HEK293 (cell line): ENCODE results near the gene CDR2L.

Source experiments
- CTCF ChIA-PET: fragments of 350-600 bp; formaldehyde crosslinking; extraction: SDS; loops from one replicate; lab custom pipeline; 2021; ENCODE audit warnings: antibody characterized with exemption; lab: Yijun Ruan, JAX
- POLR2A ChIA-PET: fragments of 300-600 bp; formaldehyde crosslinking; extraction: SDS; loops from one replicate; lab custom pipeline; 2020; ENCODE audit warnings: antibody characterized with exemption, inconsistent platforms; lab: Yijun Ruan, JAX
- H3K27ac ChIP-seq: fragments of 200-500 bp; sonication (Bioruptor generic); 2 replicates; pipeline ENCODE4 v1.5.1; 2014; ENCODE audit warnings: low read depth, low read length, control low read depth, inconsistent platforms; ENCODE audit errors: extremely low read depth
- H3K36me3 ChIP-seq, 2 experiments: fragments of 200-500 bp in 1 of 2; sonication (Bioruptor generic) in 1 of 2; 1 replicate in 1 of 2; 2 replicates in 1 of 2; pipeline ENCODE4 v1.5.1; 2014 to 2017; ENCODE audit warnings: inconsistent platforms in 2 of 2, low read length in 2 of 2; ENCODE audit not compliant: control insufficient read depth in 2 of 2, insufficient read depth in 1 of 2
- H3K4me1 ChIP-seq: fragments of 200-500 bp; sonication (Bioruptor generic); 2 replicates; pipeline ENCODE4 v1.5.1; 2014; ENCODE audit warnings: mild to moderate bottlenecking, low read length, inconsistent platforms; ENCODE audit not compliant: control insufficient read depth, insufficient read depth
- H3K4me3 ChIP-seq: 2 replicates; pipeline ENCODE4 v1.5.1; 2011; ENCODE audit warnings: low read depth, mild to moderate bottlenecking, control low read depth, low read length, moderate library complexity
- H3K9me3 ChIP-seq: fragments of 200-500 bp; sonication (Bioruptor generic); 2 replicates; pipeline ENCODE4 v1.5.1; 2014; ENCODE audit warnings: low read depth, low read length, inconsistent platforms; ENCODE audit not compliant: control insufficient read depth, insufficient read depth
- INSM2 ChIP-seq: fragments of 450-650 bp; formaldehyde crosslinking; IDR thresholded peaks from 2 replicates; pipeline ENCODE4 v1.5.1; 2016; ENCODE audit warnings: missing biosample characterization, missing genetic modification characterization
- MEIS1 ChIP-seq: sonication (generic); formaldehyde crosslinking; IDR thresholded peaks from 2 replicates; pipeline ENCODE4 v1.8.1; 2022; ENCODE audit warnings: missing genetic modification reagents, mild to moderate bottlenecking, borderline replicate concordance
- SCRT1 ChIP-seq: fragments of 450-650 bp; formaldehyde crosslinking; IDR thresholded peaks from 2 replicates; pipeline ENCODE4 v1.5.1; 2016; ENCODE audit warnings: missing biosample characterization, missing genetic modification characterization, borderline replicate concordance
- SCRT2 ChIP-seq: fragments of 450-650 bp; formaldehyde crosslinking; IDR thresholded peaks from 2 replicates; pipeline ENCODE4 v1.5.1; 2016; ENCODE audit warnings: missing biosample characterization, missing genetic modification characterization
- TCF7L2 ChIP-seq: IDR thresholded peaks from 2 replicates; pipeline ENCODE4 v1.6.1; 2011; ENCODE audit warnings: low read depth, mild to moderate bottlenecking, inconsistent platforms, low read length, moderate library complexity, borderline replicate concordance
- TRIM28 ChIP-seq: IDR thresholded peaks from 2 replicates; pipeline ENCODE4 v1.6.1; 2011; ENCODE audit warnings: low read length, control low read depth, borderline replicate concordance
- YY2 ChIP-seq: fragments of 450-650 bp; formaldehyde crosslinking; IDR thresholded peaks from 2 replicates; pipeline ENCODE4 v1.5.1; 2016; ENCODE audit warnings: missing biosample characterization, missing genetic modification characterization
- ZBTB10 ChIP-seq: fragments of 450-650 bp; formaldehyde crosslinking; IDR thresholded peaks from 2 replicates; pipeline ENCODE4 v1.5.1; 2016; ENCODE audit warnings: missing biosample characterization, missing genetic modification characterization
- ZBTB20 ChIP-seq: fragments of 450-650 bp; formaldehyde crosslinking; IDR thresholded peaks from 2 replicates; pipeline ENCODE4 v1.5.1; 2016; ENCODE audit warnings: missing biosample characterization, missing genetic modification characterization
- ZBTB44 ChIP-seq: fragments of 450-650 bp; IDR thresholded peaks from 2 replicates; pipeline ENCODE4 v1.5.1; 2018; ENCODE audit warnings: missing biosample characterization, mild to moderate bottlenecking, missing genetic modification characterization
- ZBTB8A ChIP-seq: fragments of 450-650 bp; formaldehyde crosslinking; IDR thresholded peaks from 2 replicates; pipeline ENCODE4 v1.5.1; 2016; ENCODE audit warnings: missing biosample characterization, missing genetic modification characterization
- ZFP41 ChIP-seq: fragments of 450-650 bp; formaldehyde crosslinking; IDR thresholded peaks from 2 replicates; pipeline ENCODE4 v1.5.1; 2016; ENCODE audit warnings: missing biosample characterization, missing genetic modification characterization, borderline replicate concordance
- ZFP69B ChIP-seq: fragments of 450-650 bp; formaldehyde crosslinking; IDR thresholded peaks from 2 replicates; pipeline ENCODE4 v1.5.1; 2016; ENCODE audit warnings: missing biosample characterization, missing genetic modification characterization
- ZNF112 ChIP-seq: fragments of 450-650 bp; formaldehyde crosslinking; IDR thresholded peaks from 2 replicates; pipeline ENCODE4 v1.5.0; 2017; ENCODE audit warnings: missing biosample characterization, missing genetic modification characterization
- ZNF155 ChIP-seq: fragments of 450-650 bp; formaldehyde crosslinking; IDR thresholded peaks from 2 replicates; pipeline ENCODE4 v1.5.1; 2016; ENCODE audit warnings: missing biosample characterization, missing genetic modification characterization
- ZNF274 ChIP-seq, 2 experiments: fragments of 200-500 bp in 1 of 2; fragments of 450-650 bp in 1 of 2; sonication (Bioruptor generic) in 1 of 2; formaldehyde crosslinking in 1 of 2; IDR thresholded peaks; 2 replicates each; pipeline versions ENCODE4 v1.5.1 to v1.6.1; 2014 to 2016; ENCODE audit warnings: borderline replicate concordance in 1 of 2, inconsistent platforms in 1 of 2, low read length in 1 of 2, missing biosample characterization in 1 of 2, missing genetic modification characterization in 1 of 2
- ZNF280C ChIP-seq: fragments of 450-650 bp; formaldehyde crosslinking; IDR thresholded peaks from 2 replicates; pipeline ENCODE4 v1.5.1; 2016; ENCODE audit warnings: missing biosample characterization, missing genetic modification characterization
- ZNF324 ChIP-seq: fragments of 450-650 bp; formaldehyde crosslinking; IDR thresholded peaks from 2 replicates; pipeline ENCODE4 v1.5.1; 2016; ENCODE audit warnings: missing biosample characterization, missing genetic modification characterization
- ZNF426 ChIP-seq: fragments of 450-650 bp; formaldehyde crosslinking; IDR thresholded peaks from 2 replicates; pipeline ENCODE4 v1.5.1; 2017; ENCODE audit warnings: missing biosample characterization, missing genetic modification characterization, mild to moderate bottlenecking, inconsistent platforms, moderate library complexity
- ZNF433 ChIP-seq: fragments of 450-650 bp; formaldehyde crosslinking; IDR thresholded peaks from 2 replicates; pipeline ENCODE4 v1.5.1; 2016; ENCODE audit warnings: missing biosample characterization, missing genetic modification characterization, low read depth
- ZNF510 ChIP-seq: fragments of 450-650 bp; formaldehyde crosslinking; IDR thresholded peaks from 2 replicates; pipeline ENCODE4 v1.5.1; 2018; ENCODE audit warnings: mild to moderate bottlenecking, missing genetic modification characterization, missing biosample characterization; ENCODE audit not compliant: insufficient replicate concordance
- ZNF514 ChIP-seq: fragments of 450-650 bp; formaldehyde crosslinking; IDR thresholded peaks from 2 replicates; pipeline ENCODE4 v1.5.1; 2016; ENCODE audit warnings: missing biosample characterization, missing genetic modification characterization
- ZNF555 ChIP-seq: fragments of 450-650 bp; formaldehyde crosslinking; conservative IDR thresholded peaks from 2 replicates; pipeline ENCODE4 v1.5.1; 2017; ENCODE audit warnings: missing biosample characterization, mild to moderate bottlenecking, missing genetic modification characterization, inconsistent platforms
- ZNF626 ChIP-seq: fragments of 450-650 bp; sonication (Bioruptor Pico); formaldehyde crosslinking; IDR thresholded peaks from 2 replicates; pipeline ENCODE4 v1.5.1; 2018; ENCODE audit warnings: missing biosample characterization, missing genetic modification characterization, inconsistent platforms
- ZNF777 ChIP-seq: fragments of 450-650 bp; formaldehyde crosslinking; IDR thresholded peaks from 2 replicates; pipeline ENCODE4 v1.5.1; 2017; ENCODE audit warnings: missing biosample characterization, missing genetic modification characterization, borderline replicate concordance
- ZNF837 ChIP-seq: fragments of 450-650 bp; formaldehyde crosslinking; IDR thresholded peaks from 2 replicates; pipeline ENCODE4 v1.5.1; 2016; ENCODE audit warnings: missing biosample characterization, missing genetic modification characterization
- ZSCAN23 ChIP-seq: fragments of 450-650 bp; formaldehyde crosslinking; IDR thresholded peaks from 2 replicates; pipeline ENCODE4 v1.5.1; 2016; ENCODE audit warnings: missing biosample characterization, missing genetic modification characterization

Gene CDR2L

GRCh38 chr17:75033346-75034235 is 46.2 kb downstream of the CDR2L start (continued):
- TF ChIP-seq ZNF426 (tag by site-specific recombination) (no peak), ZNF155 (no peak), ZSCAN23 (0 out of 2 replicates have a peak, but pooled peaks have one; percentile 25), INSM2 (peak; percentile 72), ZBTB20 (no peak)

- Histone ChIP-seq H3K4me1 (peaks cover 19% of the 10 kb centered on the region), H3K27ac (peak overlapping the region; percentile 94), H3K9me3 (no peaks in the 10 kb centered on the region), H3K36me3 (peaks cover 0 to 11% of the 10 kb centered on the region in 2 experiments; a peak in 2 of 3 replicates), H3K4me3 (peak overlapping the region; percentile 60)
- ChIA-PET POLR2A (interaction anchor here (0.5 to 3.6 kb wide), 23 partner anchors 14 to 1165 kb away, joined by 3 to 46 read pairs (median 8); partner anchors contain the start of genes ATP5PD, CDR2L, FDXR and HID1), CTCF (interaction anchor here (0.6 to 3.3 kb wide), 13 partner anchors 15 to 174 kb away, joined by 3 to 15 read pairs (median 4); partner anchors contain the start of genes CDR2L, MRPL58 and OTOP2)
- TF ChIP-seq ZNF433 (tag by site-specific recombination) (no peak), MEIS1 (CRISPR knock-in tag) (no peak), ZNF274 (IDR thresholded peaks at IDR 0.05; ENCODE audit: low read length) (no peak), ZNF274 (tag by site-specific recombination; IDR thresholded peaks at IDR 0.05; ENCODE audit: borderline replicate concordance) (no peak), SCRT1 (no peak), ZNF837 (tag by site-specific recombination) (no peak; the same call in 1 of the 2 replicates), ZNF112 (no peak), ZFP69B (tag by site-specific recombination) (peak; percentile 53; the same call in 1 of the 2 replicates), ZBTB10 (tag by site-specific recombination) (peak; percentile 97), ZNF510 (tag by site-specific recombination) (no peak), ZBTB8A (peak; percentile 97), ZNF777 (tag by site-specific recombination) (no peak), ZNF514 (tag by site-specific recombination) (no peak), ZNF555 (no peak), ZNF626 (no peak), ZNF280C (tag by site-specific recombination) (no peak), ZBTB44 (tag by site-specific recombination) (peak; percentile 63), SCRT2 (tag by site-specific recombination) (no peak), TCF7L2 (no peak), ZFP41 (tag by site-specific recombination) (no peak), ZNF324 (tag by site-specific recombination) (peak; percentile 87), TRIM28 (no peak), YY2 (tag by site-specific recombination) (peak; percentile 79)
Observed at GRCh38 chr17:75034236-75034908, 46.9 kb downstream of the CDR2L start.
